Measurements from ENCODE around the gene RNF144A.

GRCh38 chr2:6982934-6983589 is 65.8 kb downstream of the RNF144A start:
- TF ChIP-seq CTCF (IDR thresholded peaks at IDR 0.05) (no peak), POLR2A (IDR thresholded peaks at IDR 0.05) (no peak)

Data from tibial nerve (tissue), 3 donors.